Muscle layer of colon (tissue), 2 donors: Measurements from ENCODE around the gene LAPTM4A.
"Not testable (repeated sequence)": the region's sequence is repeated elsewhere in the genome, so short reads cannot be mapped to it uniquely, and the experiment has no call there.

Experiments
- H3K27ac ChIP-seq: one replicate; pipeline ENCODE4 v1.7.0; 2013; ENCODE audit warnings: low read depth, mild to moderate bottlenecking, low read length, moderate library complexity
- H3K27me3 ChIP-seq, 2 donors: one replicate each; pipeline ENCODE4 v1.7.0; 2013; ENCODE audit warnings: low read length in 2 of 2, mild to moderate bottlenecking in 2 of 2; ENCODE audit not compliant: insufficient read depth in 2 of 2, control insufficient read depth in 1 of 2
- H3K36me3 ChIP-seq: one replicate; pipeline ENCODE4 v1.7.0; 2013; ENCODE audit warnings: mild to moderate bottlenecking, low read length; ENCODE audit not compliant: insufficient read depth
- H3K4me1 ChIP-seq: one replicate; pipeline ENCODE4 v1.7.0; 2013; ENCODE audit warnings: mild to moderate bottlenecking, low read length; ENCODE audit not compliant: insufficient read depth
- H3K4me3 ChIP-seq, 2 donors: one replicate each; pipeline ENCODE4 v1.7.0; 2013; ENCODE audit warnings: low read length in 2 of 2, low read depth in 1 of 2, mild to moderate bottlenecking in 1 of 2, moderate library complexity in 1 of 2
- H3K9ac ChIP-seq: one replicate; pipeline ENCODE4 v1.7.0; 2013; ENCODE audit warnings: low read length
- H3K9me3 ChIP-seq: one replicate; pipeline ENCODE4 v1.7.0; 2013; ENCODE audit warnings: mild to moderate bottlenecking, low read length
- donor health status: abdominal sarcoma.
- donor health status: Adenocarcinoma of cecum.

LAPTM4A gene

GRCh38 chr2:20048488-20049448 lies 2.7 kb downstream of the LAPTM4A start:
- no peaks in the 10 kb centered on the region for H3K36me3 ChIP-seq
- H3K27ac ChIP-seq = peak overlapping the region; percentile 99
- H3K4me1 ChIP-seq = peaks cover 39% of the 10 kb centered on the region
- peak overlapping the region; percentile 95 for H3K9ac ChIP-seq
- H3K9me3 ChIP-seq = no peaks in the 10 kb centered on the region
- H3K27me3 ChIP-seq = no peaks in the 10 kb centered on the region
- H3K4me3 ChIP-seq = peak overlapping the region; percentile 18 to 67

DNA sequence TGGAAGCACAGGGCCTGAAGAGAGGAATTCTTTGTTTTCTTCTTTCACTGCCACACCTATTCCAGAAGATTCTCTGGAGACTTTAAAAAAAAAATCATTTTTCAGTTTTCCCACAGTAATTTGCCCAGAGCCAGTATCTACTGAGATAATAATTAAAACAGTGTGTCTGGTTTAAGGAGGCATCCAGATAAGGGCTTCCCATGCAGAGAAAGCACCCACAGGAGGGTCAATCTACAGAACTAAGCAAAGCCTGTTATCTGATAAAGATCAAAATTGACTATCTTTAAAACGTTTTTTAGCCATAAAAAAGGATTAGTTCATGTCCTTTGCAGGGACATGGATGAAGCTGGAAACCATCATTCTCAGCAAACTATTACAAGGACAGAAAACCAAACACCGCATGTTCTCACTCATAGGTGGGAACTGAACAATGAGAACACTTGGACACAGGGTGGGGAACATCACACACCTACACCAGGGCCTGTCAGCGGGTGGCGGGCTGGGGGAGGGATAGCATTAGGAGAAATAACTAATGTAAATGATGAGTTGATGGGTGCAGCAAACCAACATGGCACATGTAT lies 5.6 kb downstream of the LAPTM4A start:
- H3K27ac ChIP-seq, H3K9me3 ChIP-seq, H3K9ac ChIP-seq, H3K36me3 ChIP-seq, H3K27me3 ChIP-seq, H3K4me3 ChIP-seq: not testable (repeated sequence)
- peaks cover 52% of the 10 kb centered on the region for H3K4me1 ChIP-seq

- no peak overlapping the region for H3K27ac ChIP-seq
- peaks cover 52% of the 10 kb centered on the region for H3K4me1 ChIP-seq
- H3K27me3 ChIP-seq = no peaks in the 10 kb centered on the region
- H3K9me3 ChIP-seq = no peaks in the 10 kb centered on the region
- no peak overlapping the region for H3K9ac ChIP-seq
- no peak overlapping the region for H3K4me3 ChIP-seq
- H3K36me3 ChIP-seq = peaks cover 14% of the 10 kb centered on the region
Measured at GRCh38 chr2:20044778-20045177, 6.7 kb downstream of the LAPTM4A start.

- no peak overlapping the region for H3K27ac ChIP-seq
- no peak overlapping the region for H3K4me3 ChIP-seq
- no peaks in the 10 kb centered on the region for H3K9me3 ChIP-seq
- H3K27me3 ChIP-seq = no peaks in the 10 kb centered on the region
- peaks cover 20% of the 10 kb centered on the region for H3K36me3 ChIP-seq
- H3K4me1 ChIP-seq = peaks cover 42% of the 10 kb centered on the region
- H3K9ac ChIP-seq = no peak overlapping the region
Measured at GRCh38 chr2:20042531-20042930, 8.9 kb downstream of the LAPTM4A start.

GRCh38 chr2:20040489-20041172 lies 10.8 kb downstream of the LAPTM4A start:
- no peak overlapping the region for H3K9ac ChIP-seq
- peaks cover 37% of the 10 kb centered on the region for H3K36me3 ChIP-seq
- H3K27me3 ChIP-seq = no peaks in the 10 kb centered on the region
- no peak overlapping the region for H3K4me3 ChIP-seq
- peaks cover 38% of the 10 kb centered on the region for H3K4me1 ChIP-seq
- H3K9me3 ChIP-seq = no peaks in the 10 kb centered on the region
- H3K27ac ChIP-seq = no peak overlapping the region

GRCh38 chr2:20037660-20038059 lies 13.8 kb downstream of the LAPTM4A start:
- Histone ChIP-seq H3K4me3 (no peak overlapping the region), H3K27me3 (no peaks in the 10 kb centered on the region), H3K9ac (no peak overlapping the region), H3K27ac (no peak overlapping the region), H3K36me3 (peaks cover 66% of the 10 kb centered on the region), H3K4me1 (peaks cover 32% of the 10 kb centered on the region), H3K9me3 (no peaks in the 10 kb centered on the region)

- Histone ChIP-seq H3K27me3 (no peaks in the 10 kb centered on the region), H3K9ac (no peak overlapping the region), H3K27ac (no peak overlapping the region), H3K4me1 (peaks cover 22% of the 10 kb centered on the region), H3K4me3 (no peak overlapping the region), H3K36me3 (peaks cover 73% of the 10 kb centered on the region), H3K9me3 (no peaks in the 10 kb centered on the region)
Measured at GRCh38 chr2:20035955-20036666, 15.3 kb downstream of the LAPTM4A start.

- Histone ChIP-seq H3K4me1 (peaks cover 22% of the 10 kb centered on the region), H3K4me3 (no peak overlapping the region), H3K27ac (peak overlapping the region; percentile 45), H3K36me3 (peaks cover 75% of the 10 kb centered on the region), H3K9ac (no peak overlapping the region), H3K9me3 (no peaks in the 10 kb centered on the region), H3K27me3 (no peaks in the 10 kb centered on the region)
Measured at GRCh38 chr2:20034821-20035220, 16.6 kb downstream of the LAPTM4A start.

DNA sequence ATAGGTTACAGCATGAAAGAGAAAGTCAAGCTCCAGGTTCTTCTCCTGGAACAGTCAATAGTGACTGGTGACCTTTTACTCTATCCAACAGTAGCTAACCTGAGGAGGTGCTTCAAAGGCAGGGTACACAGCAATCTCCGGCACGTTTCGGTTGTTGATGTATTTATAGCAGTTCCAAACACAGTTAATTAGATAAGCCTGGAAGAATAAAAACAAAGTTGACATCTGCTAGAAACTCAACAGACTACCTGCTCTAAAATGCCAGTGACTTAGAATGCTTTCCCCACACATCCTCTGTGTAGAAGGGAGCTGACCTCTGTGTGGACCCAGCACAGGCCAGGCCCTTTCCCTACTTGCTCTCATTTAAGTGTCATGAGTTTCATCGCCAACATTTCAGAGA lies 17.2 kb downstream of the LAPTM4A start:
- H3K27me3 ChIP-seq = no peaks in the 10 kb centered on the region
- H3K9me3 ChIP-seq = no peaks in the 10 kb centered on the region
- peaks cover 22% of the 10 kb centered on the region for H3K4me1 ChIP-seq
- H3K9ac ChIP-seq = no peak overlapping the region
- no peak overlapping the region for H3K4me3 ChIP-seq
- no peak overlapping the region for H3K27ac ChIP-seq
- H3K36me3 ChIP-seq = peaks cover 79% of the 10 kb centered on the region

DNA sequence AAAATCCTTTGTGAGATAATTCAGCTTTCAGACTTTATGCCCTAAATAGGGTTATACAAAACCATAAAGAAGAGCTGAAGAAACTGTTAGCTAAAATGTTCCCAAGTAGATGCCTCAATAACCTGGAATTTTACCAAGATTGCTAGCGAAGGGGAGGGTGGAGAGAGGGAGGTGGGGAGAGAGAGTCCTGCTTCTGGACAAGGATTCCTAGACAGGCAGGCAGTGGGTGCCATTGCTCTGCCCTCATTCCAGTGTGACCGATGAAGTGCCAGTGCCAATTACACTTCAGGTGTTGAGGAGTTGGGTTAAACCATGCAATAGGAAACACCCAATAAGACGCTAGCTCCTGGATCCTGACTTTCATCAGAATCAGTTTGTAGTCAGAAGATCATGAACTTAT lies 18.1 kb downstream of the LAPTM4A start:
- Histone ChIP-seq H3K9me3 (no peaks in the 10 kb centered on the region), H3K4me1 (peaks cover 20% of the 10 kb centered on the region), H3K9ac (no peak overlapping the region), H3K36me3 (peaks cover 84% of the 10 kb centered on the region), H3K27me3 (no peaks in the 10 kb centered on the region), H3K27ac (no peak overlapping the region), H3K4me3 (no peak overlapping the region)

- Histone ChIP-seq H3K4me3 (no peak overlapping the region), H3K27me3 (no peaks in the 10 kb centered on the region)
Measured at GRCh38 chr2:20030224-20030623, 21.2 kb downstream of the LAPTM4A start.

More at GRCh38 chr2:20030224-20030623, 21.2 kb downstream of the LAPTM4A start:
- Histone ChIP-seq H3K36me3 (peaks cover 64% of the 10 kb centered on the region), H3K9me3 (no peaks in the 10 kb centered on the region), H3K4me1 (peaks cover 23% of the 10 kb centered on the region), H3K27ac (no peak overlapping the region), H3K9ac (no peak overlapping the region)
